OCI-LY3 (cell line): Measurements from ENCODE around the gene CEP55.
"Not testable (repeated sequence)": the region's sequence is repeated elsewhere in the genome, so short reads cannot be mapped to it uniquely, and the experiment has no call there.

ENCODE experiments used
- H2AFZ ChIP-seq: fragments of 200-600, 300-600 bp; shearing (Covaris generic); 2 replicates; pipeline ENCODE4 v1.6.0; 2014; ENCODE audit warnings: antibody characterized with exemption, low read depth, low read length
- H3K27ac ChIP-seq: fragments of 200-600, 300-600 bp; sonication (generic); 2 replicates; pipeline ENCODE4 v1.5.1; 2014; ENCODE audit warnings: mild to moderate bottlenecking, low read length, moderate library complexity, mixed read lengths
- H3K27me3 ChIP-seq: fragments of 200-600, 300-600 bp; sonication (generic); 2 replicates; pipeline ENCODE4 v1.6.1; 2014; ENCODE audit warnings: low read depth, low read length, mixed read lengths
- H3K36me3 ChIP-seq: fragments of 200-600, 300-600 bp; sonication (generic); replicated peaks from 2 replicates; pipeline ENCODE3; 2014; ENCODE audit warnings: low read depth, low read length, mixed read lengths
- H3K4me1 ChIP-seq: fragments of 300-600, 200-600 bp; sonication (generic); 2 replicates; pipeline ENCODE4 v1.6.1; 2014; ENCODE audit warnings: low read length, mixed read lengths
- H3K4me2 ChIP-seq: fragments of 200-600, 300-600 bp; sonication (generic); 2 replicates; pipeline ENCODE4 v1.6.1; 2014; ENCODE audit warnings: low read length, mixed read lengths
- H3K4me3 ChIP-seq: fragments of 300-600, 200-600 bp; sonication (generic); 2 replicates; pipeline ENCODE4 v1.5.1; 2014; ENCODE audit warnings: antibody characterized with exemption, mild to moderate bottlenecking, low read length, moderate library complexity
- H3K79me2 ChIP-seq: fragments of 300-600, 200-600 bp; shearing (Covaris generic); 2 replicates; pipeline ENCODE4 v1.6.1; 2014; ENCODE audit warnings: mild to moderate bottlenecking, low read length, mixed read lengths
- H3K9ac ChIP-seq: fragments of 300-600, 200-600 bp; shearing (Covaris generic); 2 replicates; pipeline ENCODE4 v1.6.0; 2014; ENCODE audit warnings: mild to moderate bottlenecking, low read length, moderate library complexity
- H3K9me3 ChIP-seq: fragments of 200-600, 300-600 bp; shearing (Covaris generic); 2 replicates; pipeline ENCODE4 v1.6.1; 2014; ENCODE audit warnings: low read length, mixed read lengths; ENCODE audit not compliant: insufficient read depth
- H4K20me1 ChIP-seq: fragments of 200-600, 300-600 bp; sonication (generic); 2 replicates; pipeline ENCODE4 v1.6.1; 2016; ENCODE audit warnings: low read length, mixed read lengths; ENCODE audit not compliant: insufficient read depth
- EZH2phosphoT487 ChIP-seq: fragments of 200-600 bp; shearing (Covaris generic); IDR thresholded peaks from 2 replicates; pipeline ENCODE4 v1.6.1; 2018; ENCODE audit warnings: antibody characterized with exemption, mixed run types, low read depth
- TF ChIP-seq, protein P1 (sequence below): fragments of 200-600, 300-600 bp; sonication (generic); IDR thresholded peaks from 2 replicates; pipeline ENCODE4 v1.5.1; 2014; ENCODE audit warnings: antibody characterized with exemption, low read length, low read depth

Gene CEP55

DNA sequence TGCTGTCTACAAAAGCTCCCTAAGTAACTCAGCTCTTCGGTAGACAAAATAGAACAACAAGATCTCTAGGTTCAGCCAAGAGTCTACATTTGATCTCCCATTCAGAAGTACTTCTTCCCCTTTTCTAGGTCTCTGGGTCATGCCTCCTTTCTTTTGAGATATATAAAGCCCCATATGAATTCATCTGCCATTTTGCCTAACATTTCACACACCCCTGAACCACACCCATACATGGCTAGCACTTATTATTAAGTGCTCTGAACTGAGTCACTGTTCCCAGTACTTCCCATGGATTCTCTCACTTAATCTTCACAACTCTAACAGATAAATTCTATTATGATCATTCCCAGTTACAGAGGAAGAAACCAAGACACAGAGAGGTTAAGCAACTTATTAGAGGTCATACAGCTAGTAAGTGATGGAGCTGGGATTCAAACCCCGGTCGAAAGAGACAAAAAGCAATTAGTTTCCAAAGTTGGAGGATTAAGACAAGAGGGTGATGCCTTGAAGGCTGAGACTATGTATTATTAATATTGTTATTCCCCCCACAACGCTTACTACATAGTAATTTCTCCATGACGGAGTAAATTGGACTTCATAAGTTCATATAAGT, 31.5 kb upstream of the CEP55 start:
- no peak overlapping the region for H3K9ac ChIP-seq
- H3K4me2 ChIP-seq = no peak overlapping the region
- H3K9me3 ChIP-seq = no peaks in the 10 kb centered on the region
- H3K4me1 ChIP-seq = peaks cover 4% of the 10 kb centered on the region; the same call in 1 of the 2 replicates
- no peak overlapping the region for H3K4me3 ChIP-seq
- no peaks in the 10 kb centered on the region for H4K20me1 ChIP-seq
- no peaks in the 10 kb centered on the region for H3K27me3 ChIP-seq
- no peak overlapping the region for H3K27ac ChIP-seq
- H2AFZ ChIP-seq = no peak overlapping the region
- H3K79me2 ChIP-seq = no peaks in the 10 kb centered on the region
- H3K36me3 ChIP-seq = no peaks in the 10 kb centered on the region
- TF ChIP-seq, protein P1, sequence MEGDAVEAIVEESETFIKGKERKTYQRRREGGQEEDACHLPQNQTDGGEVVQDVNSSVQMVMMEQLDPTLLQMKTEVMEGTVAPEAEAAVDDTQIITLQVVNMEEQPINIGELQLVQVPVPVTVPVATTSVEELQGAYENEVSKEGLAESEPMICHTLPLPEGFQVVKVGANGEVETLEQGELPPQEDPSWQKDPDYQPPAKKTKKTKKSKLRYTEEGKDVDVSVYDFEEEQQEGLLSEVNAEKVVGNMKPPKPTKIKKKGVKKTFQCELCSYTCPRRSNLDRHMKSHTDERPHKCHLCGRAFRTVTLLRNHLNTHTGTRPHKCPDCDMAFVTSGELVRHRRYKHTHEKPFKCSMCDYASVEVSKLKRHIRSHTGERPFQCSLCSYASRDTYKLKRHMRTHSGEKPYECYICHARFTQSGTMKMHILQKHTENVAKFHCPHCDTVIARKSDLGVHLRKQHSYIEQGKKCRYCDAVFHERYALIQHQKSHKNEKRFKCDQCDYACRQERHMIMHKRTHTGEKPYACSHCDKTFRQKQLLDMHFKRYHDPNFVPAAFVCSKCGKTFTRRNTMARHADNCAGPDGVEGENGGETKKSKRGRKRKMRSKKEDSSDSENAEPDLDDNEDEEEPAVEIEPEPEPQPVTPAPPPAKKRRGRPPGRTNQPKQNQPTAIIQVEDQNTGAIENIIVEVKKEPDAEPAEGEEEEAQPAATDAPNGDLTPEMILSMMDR = no peak
- no peak for TF ChIP-seq EZH2phosphoT487

DNA sequence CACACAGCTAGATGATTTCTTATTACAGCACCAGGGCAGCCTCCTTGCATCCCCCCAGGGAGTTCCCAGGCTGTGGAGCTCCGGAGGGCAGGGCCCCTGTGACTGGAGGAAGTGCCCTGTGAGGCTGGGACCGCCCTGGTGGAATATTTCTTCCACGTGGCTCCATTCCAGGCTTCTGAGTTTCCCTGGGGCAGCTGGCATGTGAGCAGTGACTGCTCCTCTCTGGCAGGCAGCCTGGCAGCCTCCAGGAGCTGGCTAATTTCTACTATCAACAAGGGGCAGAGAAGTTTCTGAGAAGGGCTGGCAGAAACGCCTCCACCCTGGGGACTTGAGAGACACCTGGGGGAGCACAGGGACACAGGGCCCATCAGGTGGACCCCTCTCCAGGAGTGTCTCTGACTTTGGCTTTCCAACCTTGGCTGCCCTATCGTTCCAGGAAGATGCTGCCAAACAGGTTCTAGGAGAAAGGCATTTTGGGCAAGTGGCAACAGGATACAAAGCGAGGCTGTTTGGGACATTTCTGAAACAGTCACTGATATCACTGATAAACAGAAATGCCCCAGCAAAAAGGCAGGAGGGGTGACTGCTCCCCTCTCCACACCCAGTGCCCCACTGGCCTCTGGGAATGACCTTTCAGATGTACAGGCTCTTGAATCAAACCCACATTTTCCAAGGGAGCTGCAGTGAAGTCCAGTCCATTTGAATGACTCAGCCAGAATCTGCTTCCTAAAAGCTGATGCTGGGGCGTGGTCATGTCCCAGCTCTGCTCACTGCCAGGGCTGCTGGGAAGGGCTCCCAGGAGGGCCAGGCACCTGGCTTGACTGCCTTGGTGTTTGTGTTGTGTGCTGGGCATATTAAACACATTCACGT, 30.4 kb upstream of the CEP55 start:
- Histone ChIP-seq H3K36me3 (no peaks in the 10 kb centered on the region), H4K20me1 (no peaks in the 10 kb centered on the region), H3K27me3 (no peaks in the 10 kb centered on the region), H2AFZ (no peak overlapping the region), H3K4me2 (no peak overlapping the region), H3K4me1 (peaks cover 4% of the 10 kb centered on the region; the same call in 1 of the 2 replicates), H3K9ac (no peak overlapping the region), H3K27ac (no peak overlapping the region), H3K4me3 (no peak overlapping the region), H3K9me3 (no peaks in the 10 kb centered on the region), H3K79me2 (no peaks in the 10 kb centered on the region)
- TF ChIP-seq EZH2phosphoT487 = no peak
- TF ChIP-seq, protein P1 = no peak

DNA sequence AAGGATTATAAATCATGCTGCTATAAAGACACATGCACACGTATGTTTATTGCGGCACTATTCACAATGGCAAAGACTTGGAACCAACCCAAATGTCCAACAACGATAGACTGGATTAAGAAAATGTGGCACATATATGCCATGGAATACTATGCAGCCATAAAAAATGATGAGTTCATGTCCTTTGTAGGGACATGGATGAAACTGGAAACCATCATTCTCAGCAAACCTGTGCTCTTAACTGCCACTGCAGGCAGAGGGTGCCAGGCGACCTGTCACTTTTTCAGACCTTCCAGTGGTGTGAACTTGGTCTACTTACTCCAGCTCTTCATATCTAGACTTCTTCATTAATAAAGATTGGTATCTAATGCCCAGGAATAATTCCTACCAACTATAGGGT, 28.8 kb upstream of the CEP55 start:
- not testable (repeated sequence) for H3K27ac ChIP-seq

DNA sequence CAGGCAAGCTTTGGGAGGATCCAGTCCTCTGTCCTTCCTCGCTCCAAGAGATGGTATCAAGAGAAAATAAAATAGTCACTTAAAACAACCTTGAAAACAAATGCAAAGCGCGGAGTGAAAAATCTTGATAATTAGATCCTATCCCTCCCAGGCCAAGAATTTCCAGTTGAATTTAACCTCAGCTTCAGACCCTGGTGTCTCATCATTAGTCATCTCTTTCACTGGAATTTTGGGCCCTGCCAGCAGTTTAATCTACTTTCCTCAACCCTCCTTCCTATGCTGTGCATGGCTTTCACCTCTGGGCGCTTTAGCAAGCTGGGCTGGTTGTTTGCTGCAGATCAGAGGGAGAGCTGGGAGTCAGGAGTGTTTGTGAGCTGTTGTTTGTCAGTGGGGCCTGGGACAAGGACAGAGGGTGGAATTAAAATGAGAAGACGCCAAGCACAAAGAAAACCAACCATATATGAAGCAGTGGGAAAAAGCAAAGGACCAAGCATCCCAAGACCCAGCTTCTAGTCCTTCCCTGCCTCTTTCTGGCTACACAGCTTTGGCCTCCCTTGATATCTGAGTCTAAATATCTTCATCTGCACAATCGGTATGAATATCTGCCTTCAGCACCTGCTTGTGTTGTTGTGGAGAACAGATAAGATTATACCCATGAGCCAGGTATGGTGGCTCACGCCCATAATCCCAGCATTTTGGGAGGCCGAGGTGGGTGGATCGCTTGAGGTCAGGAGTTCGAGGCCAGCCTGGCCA, 27.8 kb upstream of the CEP55 start:
- H3K9me3 ChIP-seq = no peaks in the 10 kb centered on the region
- no peaks in the 10 kb centered on the region for H3K4me1 ChIP-seq
- no peak for TF ChIP-seq EZH2phosphoT487
- TF ChIP-seq, protein P1 = no peak
- no peaks in the 10 kb centered on the region for H3K79me2 ChIP-seq
- H3K27ac ChIP-seq = no peak overlapping the region
- H3K36me3 ChIP-seq = no peaks in the 10 kb centered on the region
- no peak overlapping the region for H3K4me2 ChIP-seq
- no peak overlapping the region for H2AFZ ChIP-seq
- H4K20me1 ChIP-seq = no peaks in the 10 kb centered on the region
- no peak overlapping the region for H3K9ac ChIP-seq
- no peak overlapping the region for H3K4me3 ChIP-seq
- H3K27me3 ChIP-seq = no peaks in the 10 kb centered on the region

More for the DNA sequence above, 28.8 kb upstream of the CEP55 start:
- not testable (repeated sequence) for H2AFZ ChIP-seq, H4K20me1 ChIP-seq, H3K79me2 ChIP-seq, H3K9ac ChIP-seq, H3K9me3 ChIP-seq, H3K27me3 ChIP-seq, H3K36me3 ChIP-seq, H3K4me3 ChIP-seq, H3K4me2 ChIP-seq, H3K4me1 ChIP-seq
